HepG2 (cell line): ENCODE data around the gene TOX2. TPM values are rescaled to one million over a fixed set of nuclear protein-coding genes. Genes with fewer than 3 reads are reported as not detected.

ENCODE experiments used
- ATAC-seq: fragments of 200-7000 bp; cut with Tn5 transposase; 3 replicates; pipeline ENCODE4 v1.9.1; 2020; ENCODE audit warnings: mild to moderate bottlenecking, moderate library complexity
- BruUV-seq: library from RNA; stranded (reverse); fragments of 400-500 nt; replicated peaks from 2 replicates; lab custom pipeline; 2021; lab: Mats Ljungman, UMichigan
- CTCF ChIA-PET: fragments of 300-600 bp; formaldehyde crosslinking; extraction: SDS; loops from one replicate; lab custom pipeline; 2021; ENCODE audit warnings: low total read pairs, inconsistent platforms, low intra/inter-chr PET ratio; lab: Yijun Ruan, JAX
- POLR2A ChIA-PET: fragments of 350-600 bp; sonication (Branson Sonifier 250); formaldehyde crosslinking; loops from one replicate; lab custom pipeline; 2020; ENCODE audit warnings: antibody characterized with exemption, inconsistent platforms; lab: Yijun Ruan, JAX
- DNase-seq: peaks from one replicate; pipeline ENCODE4 v3.0.0-alpha.2; 2015; ENCODE audit warnings: low spot score
- FAIRE-seq: peaks from 3 replicates; lab custom pipeline; 2011; peaks lifted over from hg19 to GRCh38; lab: Jason Lieb, UNC
- H2AFZ ChIP-seq: one replicate; pipeline ENCODE4 v1.6.1; 2011; ENCODE audit warnings: low read length, inconsistent platforms
- H3K27ac ChIP-seq: fragments of 300-600 bp; 3 replicates; pipeline ENCODE4 v1.8.0; 2011; ENCODE audit warnings: mixed run types, mild to moderate bottlenecking, mixed read lengths, low read length, inconsistent platforms; ENCODE audit not compliant: insufficient read depth; ENCODE audit errors: extremely low read length
- H3K27me3 ChIP-seq, 2 experiments: fragments of 200-600 bp in 1 of 2; 2 replicates in 1 of 2; 3 replicates in 1 of 2; pipeline versions ENCODE4 v1.6.0 to v1.8.0; 2011; ENCODE audit warnings: low read length in 2 of 2, mild to moderate bottlenecking in 2 of 2, moderate library complexity in 2 of 2, inconsistent platforms in 1 of 2; ENCODE audit not compliant: insufficient read depth in 2 of 2, control insufficient read depth in 1 of 2
- H3K36me3 ChIP-seq, 2 experiments: fragments of 200-600 bp in 1 of 2; replicated peaks in 1 of 2; 2 replicates in 1 of 2; 3 replicates in 1 of 2; pipeline versions ENCODE4 v1.5.1 to v1.8.0; 2011; ENCODE audit warnings: low read length in 2 of 2, inconsistent platforms in 1 of 2; ENCODE audit not compliant: insufficient read depth in 2 of 2, control insufficient read depth in 1 of 2
- H3K4me1 ChIP-seq: 2 replicates; pipeline ENCODE4 v1.5.1; 2012; ENCODE audit warnings: low read length, inconsistent platforms; ENCODE audit not compliant: insufficient read depth
- H3K4me2 ChIP-seq: 2 replicates; pipeline ENCODE4 v1.6.0; 2011; ENCODE audit warnings: low read depth, low read length, inconsistent platforms
- H3K4me3 ChIP-seq, 3 experiments: fragments of 200-600 bp in 1 of 3; sonication (generic), shearing (Covaris generic) in 1 of 3; replicated peaks in 1 of 3; 2 replicates each; pipeline ENCODE4 v1.5.1; 2011 to 2016; ENCODE audit warnings: low read length in 3 of 3, inconsistent platforms in 2 of 3, low read depth in 2 of 3, mild to moderate bottlenecking in 2 of 3, control low read depth in 1 of 3, mixed read lengths in 1 of 3; ENCODE audit not compliant: insufficient read depth in 1 of 3
- H3K79me2 ChIP-seq: one replicate; pipeline ENCODE4 v1.6.1; 2011; ENCODE audit warnings: low read length, inconsistent platforms; ENCODE audit not compliant: insufficient read depth
- H3K9ac ChIP-seq: 2 replicates; pipeline ENCODE4 v1.6.0; 2011; ENCODE audit warnings: mild to moderate bottlenecking, low read depth, low read length, inconsistent platforms; ENCODE audit not compliant: insufficient read depth
- H3K9me3 ChIP-seq: 2 replicates; pipeline ENCODE4 v1.5.1; 2012; ENCODE audit warnings: mild to moderate bottlenecking, low read length
- H4K20me1 ChIP-seq: 2 replicates; pipeline ENCODE4 v1.6.0; 2011; ENCODE audit warnings: inconsistent platforms, mild to moderate bottlenecking, low read length, moderate library complexity; ENCODE audit not compliant: insufficient read depth
- ATF7 ChIP-seq, 2 experiments: fragments of 450-650 bp in 1 of 2; sonication (generic) in 1 of 2; formaldehyde crosslinking in 1 of 2; IDR thresholded peaks; 2 replicates each; pipeline versions ENCODE4 v1.4.0 to v1.6.1; 2016 to 2020; ENCODE audit warnings: antibody characterized with exemption in 1 of 2, mild to moderate bottlenecking in 1 of 2, missing genetic modification reagents in 1 of 2
- CBX1 ChIP-seq: IDR thresholded peaks from one replicate; pipeline ENCODE4 v1.6.1; 2016; ENCODE audit warnings: antibody characterized with exemption, low read depth
- CCAR2 ChIP-seq: fragments of 200-400 bp; formaldehyde crosslinking; optimal IDR thresholded peaks from 2 replicates; pipeline ENCODE3; 2018; ENCODE audit warnings: low read depth, mild to moderate bottlenecking, low read length, moderate library complexity
- EZH2 ChIP-seq: conservative IDR thresholded peaks from 2 replicates; pipeline ENCODE4 v1.6.1; 2012; ENCODE audit warnings: mild to moderate bottlenecking, low read depth, low read length, moderate library complexity
- GABPA ChIP-seq, 2 experiments: IDR thresholded peaks; 2 replicates each; pipeline ENCODE4 v1.6.1; 2011 to 2016; ENCODE audit warnings: low read depth in 2 of 2, low read length in 1 of 2, missing biosample characterization in 1 of 2, missing genetic modification characterization in 1 of 2
- GZF1 ChIP-seq: sonication (generic); formaldehyde crosslinking; IDR thresholded peaks from 2 replicates; pipeline ENCODE4 v1.5.1; 2020; ENCODE audit warnings: mild to moderate bottlenecking, missing genetic modification reagents
- JUNB ChIP-seq: sonication (generic); formaldehyde crosslinking; IDR thresholded peaks from 2 replicates; pipeline ENCODE4 v1.8.0; 2022; ENCODE audit warnings: missing genetic modification reagents, mild to moderate bottlenecking, borderline replicate concordance
- KDM6A ChIP-seq: IDR thresholded peaks from 2 replicates; pipeline ENCODE4 v1.6.1; 2016; ENCODE audit warnings: low read depth
- MIER3 ChIP-seq: IDR thresholded peaks from 2 replicates; pipeline ENCODE4 v1.6.1; 2016; ENCODE audit warnings: missing compliant biosample characterization, borderline replicate concordance
- NBN ChIP-seq: fragments of 450-650 bp; conservative IDR thresholded peaks from 2 replicates; pipeline ENCODE4 v1.6.1; 2017
- NFKB2 ChIP-seq: sonication (generic); formaldehyde crosslinking; IDR thresholded peaks from 2 replicates; pipeline ENCODE4 v1.4.0; 2020; ENCODE audit warnings: missing genetic modification reagents, borderline replicate concordance
- RARA ChIP-seq: IDR thresholded peaks from 2 replicates; pipeline ENCODE4 v1.6.1; 2016; ENCODE audit warnings: missing genetic modification reagents, missing compliant biosample characterization
- ZNF12 ChIP-seq: sonication (generic); formaldehyde crosslinking; IDR thresholded peaks from 2 replicates; pipeline ENCODE4 v1.5.0; 2020; ENCODE audit warnings: missing genetic modification reagents
- ZNF180 ChIP-seq: sonication (generic); formaldehyde crosslinking; IDR thresholded peaks from 2 replicates; pipeline ENCODE4 v1.4.0; 2020; ENCODE audit warnings: low read depth, missing genetic modification reagents, borderline replicate concordance
- ZNF468 ChIP-seq: sonication (generic); formaldehyde crosslinking; IDR thresholded peaks from 2 replicates; pipeline ENCODE4 v1.8.0; 2022; ENCODE audit warnings: mild to moderate bottlenecking, moderate library complexity, missing genetic modification reagents
- WGBS: methylation state at CpG from one replicate; pipeline ENCODE4 v1.1.6; 2017; ENCODE audit warnings: low lambda C conversion rate; 5-methylcytosine and 5-hydroxymethylcytosine counted together
- in situ Hi-C: cut with HindIII; loops from 2 replicates; pipeline ENCODE4 v1.10.0; 2017; ENCODE audit warnings: low pct_unique_long_range_greater_than_20kb; ENCODE audit not compliant: extremely low pct_ligation_motif_present
- intact Hi-C: fragments of 100-400 bp; cut with micrococcal nuclease; formaldehyde crosslinking; loops from one replicate; pipeline ENCODE4 v1.10.0; 2022; ENCODE audit not compliant: unreplicated experiment
- polyA plus RNA-seq, 8 experiments: library from polyadenylated mRNA; depleted of rRNA in 3 of 8; stranded (reverse) in 7 of 8; unstranded in 1 of 8; fragments of >200 nt; fragmentation: Illumina TruSeq in 4 of 8; extraction: Trizol in 4 of 8; gene quantifications; 2 replicates each; pipeline versions ENCODE4 v1.2.1 to v1.2.3, GENCODE V29; 2011 to 2016; ENCODE audit warnings: low read depth in 4 of 8, missing spikeins in 1 of 8, mixed read lengths in 1 of 8; ENCODE audit not compliant: insufficient read depth in 1 of 8
- total RNA-seq, 5 experiments: library from RNA; depleted of rRNA; stranded (reverse); fragments of >200 nt; fragmentation: Illumina TruSeq; extraction: Trizol; gene quantifications; 2 replicates each; pipeline ENCODE4 v1.2.3, GENCODE V29; 2016; ENCODE audit warnings: low read depth in 1 of 5
- TF ChIP-seq, protein P1 (sequence below): sonication (generic); formaldehyde crosslinking; IDR thresholded peaks from 2 replicates; pipeline ENCODE4 v1.5.0; 2020; ENCODE audit warnings: mild to moderate bottlenecking, missing genetic modification reagents
- TF ChIP-seq, protein P2 (sequence below): conservative IDR thresholded peaks from 2 replicates; pipeline ENCODE4 v1.6.1; 2018; ENCODE audit warnings: missing genetic modification reagents
- TF ChIP-seq, protein P3 (sequence below): IDR thresholded peaks from 2 replicates; pipeline ENCODE4 v1.6.1; 2012; ENCODE audit warnings: inconsistent platforms

Gene TOX2
- total and polyA plus RNA-seq, 2 of the 13 experiments (the other 11 are each of a cell fraction or from before 2014, with no cell fraction given) = not detected

DNA sequence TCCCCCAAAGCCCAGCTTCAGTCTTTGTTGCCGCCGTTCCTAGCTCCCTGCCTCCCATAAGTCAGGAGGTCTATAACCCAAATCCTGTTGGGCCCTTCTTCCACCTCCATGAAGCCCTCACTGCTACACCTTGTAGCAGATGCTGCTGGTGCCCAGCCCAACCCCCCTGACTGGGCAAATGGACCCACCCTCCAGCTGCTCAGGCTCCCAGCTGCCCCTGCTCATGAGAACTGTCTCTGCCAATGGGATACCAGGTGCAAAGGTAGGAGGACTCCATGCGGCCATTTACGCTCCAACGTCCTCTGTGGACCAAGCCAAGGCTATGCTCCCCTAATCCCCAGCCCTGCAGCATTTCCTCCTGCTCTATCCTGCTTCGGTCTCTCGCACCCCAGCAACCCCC, 200.5 kb downstream of the TOX2 start (continued):
- TF ChIP-seq RARA (CRISPR knock-in tag) (no peak), ATF7 (IDR thresholded peaks at IDR 0.05) (no peak), ATF7 (CRISPR knock-in tag; IDR thresholded peaks at IDR 0.05) (no peak), NBN (no peak), GABPA (IDR thresholded peaks at IDR 0.05; ENCODE audit: low read depth, low read length) (no peak), GABPA (CRISPR knock-in tag; IDR thresholded peaks at IDR 0.05; ENCODE audit: low read depth) (no peak)
- TF ChIP-seq, protein P1, sequence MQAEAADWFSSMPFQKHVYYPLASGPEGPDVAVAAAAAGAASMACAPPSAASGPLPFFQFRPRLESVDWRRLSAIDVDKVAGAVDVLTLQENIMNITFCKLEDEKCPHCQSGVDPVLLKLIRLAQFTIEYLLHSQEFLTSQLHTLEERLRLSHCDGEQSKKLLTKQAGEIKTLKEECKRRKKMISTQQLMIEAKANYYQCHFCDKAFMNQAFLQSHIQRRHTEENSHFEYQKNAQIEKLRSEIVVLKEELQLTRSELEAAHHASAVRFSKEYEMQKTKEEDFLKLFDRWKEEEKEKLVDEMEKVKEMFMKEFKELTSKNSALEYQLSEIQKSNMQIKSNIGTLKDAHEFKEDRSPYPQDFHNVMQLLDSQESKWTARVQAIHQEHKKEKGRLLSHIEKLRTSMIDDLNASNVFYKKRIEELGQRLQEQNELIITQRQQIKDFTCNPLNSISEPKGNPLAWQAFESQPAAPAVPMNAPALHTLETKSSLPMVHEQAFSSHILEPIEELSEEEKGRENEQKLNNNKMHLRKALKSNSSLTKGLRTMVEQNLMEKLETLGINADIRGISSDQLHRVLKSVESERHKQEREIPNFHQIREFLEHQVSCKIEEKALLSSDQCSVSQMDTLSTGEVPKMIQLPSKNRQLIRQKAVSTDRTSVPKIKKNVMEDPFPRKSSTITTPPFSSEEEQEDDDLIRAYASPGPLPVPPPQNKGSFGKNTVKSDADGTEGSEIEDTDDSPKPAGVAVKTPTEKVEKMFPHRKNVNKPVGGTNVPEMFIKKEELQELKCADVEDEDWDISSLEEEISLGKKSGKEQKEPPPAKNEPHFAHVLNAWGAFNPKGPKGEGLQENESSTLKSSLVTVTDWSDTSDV = no peak

DNA sequence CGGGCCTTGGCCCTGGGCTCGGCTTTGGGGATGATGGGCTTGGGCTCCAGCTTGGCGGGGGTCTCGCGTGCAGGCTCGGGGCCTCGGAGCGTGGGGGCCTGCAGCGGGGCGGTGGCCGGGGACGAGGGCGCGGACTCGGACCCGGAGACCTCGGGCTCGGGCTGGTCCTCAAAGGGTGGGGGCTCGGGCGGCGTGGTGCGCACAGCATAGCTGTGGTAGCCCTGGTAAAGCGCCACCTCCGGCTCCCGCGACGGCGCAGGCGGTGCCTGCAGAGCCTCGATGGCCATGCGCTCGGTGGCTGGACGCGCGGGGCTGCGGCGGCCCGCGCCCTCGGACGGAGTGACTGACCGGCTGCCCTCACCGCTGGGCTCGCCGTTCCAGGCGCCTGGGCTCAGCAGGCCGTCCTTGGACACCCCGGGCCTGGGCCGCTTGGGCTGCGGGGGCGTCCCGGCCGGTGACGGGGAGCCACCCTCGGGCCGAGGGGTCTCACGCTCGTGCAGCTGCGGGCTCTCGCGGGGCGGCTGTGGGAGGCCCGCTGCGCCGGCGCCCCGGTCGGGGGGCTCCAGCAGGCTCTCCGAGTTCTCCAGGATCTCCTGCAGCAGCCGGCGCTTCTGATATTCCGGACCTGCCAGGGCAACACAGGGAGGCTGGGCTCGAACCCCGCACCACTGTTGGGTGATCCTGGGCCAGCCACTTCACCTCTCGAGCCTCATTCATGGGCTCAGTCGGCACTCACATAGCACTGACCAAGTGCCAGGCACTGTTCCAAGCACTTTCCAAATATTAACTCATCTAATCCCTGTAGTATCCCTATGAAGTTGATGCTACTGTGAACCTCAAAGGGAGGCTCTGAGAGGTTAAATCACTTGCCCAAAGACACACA, 201.4 kb downstream of the TOX2 start:
- intact Hi-C loops = loop anchor here (1.0 kb wide), 2 partner anchors 74 to 355 kb away; no protein-coding TSS in a partner anchor
- H3K4me2 ChIP-seq = 0 out of 2 replicates have a peak overlapping the region, but pooled peaks have one; percentile 14
- WGBS = 30% methylated on average over 12 of the region's 76 CpGs
- no peak for DNase-seq
- FAIRE-seq = no peak
- no peak overlapping the region for H2AFZ ChIP-seq
- peaks cover 17% of the 10 kb centered on the region for H3K4me1 ChIP-seq
- in situ Hi-C loops = loop anchor here (5.0 to 10.0 kb wide), 2 partner anchors 71 to 359 kb away; partner anchors contain the start of genes JPH2 and TTPAL
- no peak overlapping the region for H3K9ac ChIP-seq
- no peak; the same call in 2 of the 3 replicates for ATAC-seq
- no peaks in the 10 kb centered on the region for H3K36me3 ChIP-seq
- H4K20me1 ChIP-seq = no peaks in the 10 kb centered on the region
- no peaks in the 10 kb centered on the region for H3K9me3 ChIP-seq
- H3K79me2 ChIP-seq = no peaks in the 10 kb centered on the region
- POLR2A ChIA-PET = interaction anchor here (0.7 to 1.5 kb wide), 4 partner anchors 63 to 75 kb away, joined by 3 to 8 read pairs (median 4); no protein-coding TSS in a partner anchor
- H3K27ac ChIP-seq = no peak overlapping the region
- no peak overlapping the region for H3K4me3 ChIP-seq
- CTCF ChIA-PET = interaction anchor here (1.2 to 4.0 kb wide), 6 partner anchors 74 to 494 kb away, joined by 3 to 110 read pairs (median 6); partner anchors contain the start of gene FITM2
- peaks cover 7 to 54% of the 10 kb centered on the region in 2 experiments for H3K27me3 ChIP-seq
- no TSS peak for BruUV-seq
- TF ChIP-seq CBX1 (no peak), MIER3 (CRISPR knock-in tag) (no peak), GZF1 (CRISPR knock-in tag) (no peak), ZNF12 (CRISPR knock-in tag) (no peak), ZNF180 (CRISPR knock-in tag) (no peak), CCAR2 (no peak), KDM6A (CRISPR knock-in tag) (no peak), ZNF468 (CRISPR knock-in tag) (no peak), JUNB (CRISPR knock-in tag) (no peak), EZH2 (peak; percentile 82; the same call in 1 of the 2 replicates), NFKB2 (CRISPR knock-in tag) (no peak)
- TF ChIP-seq, protein P2, sequence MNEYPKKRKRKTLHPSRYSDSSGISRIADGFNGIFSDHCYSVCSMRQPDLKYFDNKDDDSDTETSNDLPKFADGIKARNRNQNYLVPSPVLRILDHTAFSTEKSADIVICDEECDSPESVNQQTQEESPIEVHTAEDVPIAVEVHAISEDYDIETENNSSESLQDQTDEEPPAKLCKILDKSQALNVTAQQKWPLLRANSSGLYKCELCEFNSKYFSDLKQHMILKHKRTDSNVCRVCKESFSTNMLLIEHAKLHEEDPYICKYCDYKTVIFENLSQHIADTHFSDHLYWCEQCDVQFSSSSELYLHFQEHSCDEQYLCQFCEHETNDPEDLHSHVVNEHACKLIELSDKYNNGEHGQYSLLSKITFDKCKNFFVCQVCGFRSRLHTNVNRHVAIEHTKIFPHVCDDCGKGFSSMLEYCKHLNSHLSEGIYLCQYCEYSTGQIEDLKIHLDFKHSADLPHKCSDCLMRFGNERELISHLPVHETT (CRISPR knock-in tag) = no peak
- TF ChIP-seq, protein P3, sequence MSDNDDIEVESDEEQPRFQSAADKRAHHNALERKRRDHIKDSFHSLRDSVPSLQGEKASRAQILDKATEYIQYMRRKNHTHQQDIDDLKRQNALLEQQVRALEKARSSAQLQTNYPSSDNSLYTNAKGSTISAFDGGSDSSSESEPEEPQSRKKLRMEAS = 0 out of 2 replicates have a peak, but pooled peaks have one; percentile 1
